Measurements from ENCODE around the gene EPHA7.

Gene EPHA7

GRCh38 chr6:93304505-93304904, 114.9 kb downstream of the EPHA7 start:
- Mint-ChIP-seq H3K36me3 (ENCODE audit: insufficient read depth) (no peaks in the 10 kb centered on the region), H3K4me3 (no peak overlapping the region), H3K27ac (ENCODE audit: low read depth) (no peak overlapping the region), H3K27me3 (no peaks in the 10 kb centered on the region), H3K4me1 (no peaks in the 10 kb centered on the region), H3K9me3 (peaks cover 28% of the 10 kb centered on the region)
- DNase-seq (ENCODE audit: low spot score in 2 of 2) (no peak), ATAC-seq (replicated peaks; ENCODE audit: extremely low read depth, poor library complexity, severe bottlenecking) (no peak)

- ATAC-seq (replicated peaks; ENCODE audit: extremely low read depth, poor library complexity, severe bottlenecking) = no peak
- Mint-ChIP-seq H3K36me3 (ENCODE audit: insufficient read depth) (no peaks in the 10 kb centered on the region), H3K9me3 (peaks cover 23% of the 10 kb centered on the region), H3K4me3 (no peak overlapping the region), H3K27ac (ENCODE audit: low read depth) (no peak overlapping the region), H3K4me1 (no peaks in the 10 kb centered on the region), H3K27me3 (no peaks in the 10 kb centered on the region)
- DNase-seq (ENCODE audit: low spot score in 2 of 2) = no peak
These were observed 118.7 kb downstream of the EPHA7 start for GRCh38 chr6:93300661-93301060.

DNA sequence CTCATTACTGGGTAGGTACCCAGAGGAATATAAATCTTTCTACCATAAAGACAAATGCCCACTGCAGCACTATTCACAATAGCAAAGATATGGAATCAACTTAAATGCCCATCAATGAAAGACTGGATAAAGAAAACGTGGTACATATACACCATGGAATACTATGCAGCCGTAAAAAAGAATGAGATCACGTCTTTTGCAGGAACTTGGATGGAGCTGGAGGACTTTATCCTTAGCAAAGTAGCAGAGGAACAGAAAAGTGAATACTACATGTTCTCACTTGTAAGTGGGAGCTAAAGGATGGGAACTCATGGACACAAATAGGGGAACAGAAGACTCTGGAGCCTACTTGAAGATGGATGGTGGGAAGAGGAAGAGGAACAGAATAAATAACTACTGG, 119.7 kb downstream of the EPHA7 start:
- DNase-seq (ENCODE audit: low spot score in 2 of 2) = no peak
- no peak overlapping the region for H3K4me3 Mint-ChIP-seq

GRCh38 chr6:93295631-93296030, 123.7 kb downstream of the EPHA7 start:
- Mint-ChIP-seq H3K4me3 (no peak overlapping the region), H3K27ac (ENCODE audit: low read depth) (no peak overlapping the region), H3K4me1 (no peaks in the 10 kb centered on the region), H3K36me3 (ENCODE audit: insufficient read depth) (no peaks in the 10 kb centered on the region), H3K27me3 (no peaks in the 10 kb centered on the region), H3K9me3 (peaks cover 6% of the 10 kb centered on the region)
- DNase-seq (ENCODE audit: low spot score in 2 of 2) (no peak), ATAC-seq (replicated peaks; ENCODE audit: extremely low read depth, poor library complexity, severe bottlenecking) (no peak)

More for the DNA sequence above, 119.7 kb downstream of the EPHA7 start:
- Mint-ChIP-seq H3K9me3 (peaks cover 17% of the 10 kb centered on the region), H3K27ac (ENCODE audit: low read depth) (no peak overlapping the region), H3K27me3 (no peaks in the 10 kb centered on the region), H3K36me3 (ENCODE audit: insufficient read depth) (no peaks in the 10 kb centered on the region), H3K4me1 (no peaks in the 10 kb centered on the region)
- ATAC-seq (replicated peaks; ENCODE audit: extremely low read depth, poor library complexity, severe bottlenecking) = no peak

DNA sequence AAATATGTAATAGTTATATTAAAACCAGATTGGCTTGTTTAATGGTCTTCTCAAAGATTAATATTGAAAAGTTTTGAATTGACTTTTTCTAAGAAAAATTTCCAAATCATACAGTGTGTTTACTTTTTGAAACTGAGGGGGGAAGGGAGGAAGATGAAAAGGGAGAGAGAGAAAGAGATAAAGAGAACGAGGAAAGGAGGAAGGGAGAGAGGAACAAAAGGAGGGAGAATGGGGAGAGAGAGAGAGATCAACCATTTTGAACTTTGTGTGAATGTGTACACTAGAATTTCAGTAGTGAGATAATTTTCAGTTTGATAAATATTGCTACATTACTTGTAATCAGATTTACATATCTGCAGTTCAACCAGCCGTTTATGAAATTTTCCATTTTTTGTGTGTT, 124.5 kb downstream of the EPHA7 start:
- Mint-ChIP-seq H3K4me1 (no peaks in the 10 kb centered on the region), H3K9me3 (peaks cover 4% of the 10 kb centered on the region), H3K4me3 (no peak overlapping the region), H3K36me3 (ENCODE audit: insufficient read depth) (no peaks in the 10 kb centered on the region), H3K27ac (ENCODE audit: low read depth) (no peak overlapping the region), H3K27me3 (no peaks in the 10 kb centered on the region)
- DNase-seq (ENCODE audit: low spot score in 2 of 2) (no peak), ATAC-seq (replicated peaks; ENCODE audit: extremely low read depth, poor library complexity, severe bottlenecking) (no peak)

- no peak overlapping the region for H3K27ac Mint-ChIP-seq (ENCODE audit: low read depth)
- no peaks in the 10 kb centered on the region for H3K36me3 Mint-ChIP-seq (ENCODE audit: insufficient read depth)
- H3K4me1 Mint-ChIP-seq = no peaks in the 10 kb centered on the region
- DNase-seq (ENCODE audit: low spot score in 2 of 2) = no peak
- H3K27me3 Mint-ChIP-seq = no peaks in the 10 kb centered on the region
- no peak overlapping the region for H3K4me3 Mint-ChIP-seq
- ATAC-seq (replicated peaks; ENCODE audit: extremely low read depth, poor library complexity, severe bottlenecking) = no peak
- no peaks in the 10 kb centered on the region for H3K9me3 Mint-ChIP-seq
These were observed 125.5 kb downstream of the EPHA7 start for GRCh38 chr6:93293872-93294271.

DNA sequence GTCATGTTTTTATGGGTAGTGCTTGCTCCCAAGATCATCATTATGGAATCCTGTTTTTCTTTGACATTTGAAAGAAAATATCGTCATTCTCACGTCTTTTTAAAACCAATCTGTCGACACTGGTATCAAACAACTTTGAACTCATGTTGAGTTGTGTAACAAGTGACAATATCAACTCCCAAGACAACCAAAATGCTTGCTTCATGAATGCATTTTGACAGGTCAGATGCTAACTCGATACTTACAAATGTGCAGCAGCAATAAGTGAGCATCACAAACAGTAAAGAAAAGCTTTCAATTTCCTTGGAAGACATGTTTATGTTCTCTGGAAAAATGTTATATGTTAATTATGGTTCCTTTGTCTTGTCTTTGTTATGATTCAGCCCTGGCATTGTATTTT, 125.9 kb downstream of the EPHA7 start:
- Mint-ChIP-seq H3K4me1 (no peaks in the 10 kb centered on the region), H3K27ac (ENCODE audit: low read depth) (no peak overlapping the region), H3K4me3 (no peak overlapping the region), H3K9me3 (no peaks in the 10 kb centered on the region), H3K36me3 (ENCODE audit: insufficient read depth) (no peaks in the 10 kb centered on the region), H3K27me3 (no peaks in the 10 kb centered on the region)
- DNase-seq (ENCODE audit: low spot score in 2 of 2) = no peak
- no peak for ATAC-seq (replicated peaks; ENCODE audit: extremely low read depth, poor library complexity, severe bottlenecking)

GRCh38 chr6:93282521-93283031, 136.8 kb downstream of the EPHA7 start:
- Mint-ChIP-seq H3K27ac (ENCODE audit: low read depth) (no peak overlapping the region), H3K9me3 (peaks cover 11% of the 10 kb centered on the region), H3K27me3 (no peaks in the 10 kb centered on the region), H3K4me3 (no peak overlapping the region), H3K4me1 (no peaks in the 10 kb centered on the region), H3K36me3 (ENCODE audit: insufficient read depth) (no peaks in the 10 kb centered on the region)
- no peak for DNase-seq (ENCODE audit: low spot score in 2 of 2)
- ATAC-seq (replicated peaks; ENCODE audit: extremely low read depth, poor library complexity, severe bottlenecking) = no peak

GRCh38 chr6:93278241-93278640, 141.1 kb downstream of the EPHA7 start:
- Mint-ChIP-seq H3K27ac (ENCODE audit: low read depth) (no peak overlapping the region), H3K27me3 (no peaks in the 10 kb centered on the region), H3K4me1 (no peaks in the 10 kb centered on the region), H3K4me3 (no peak overlapping the region), H3K36me3 (ENCODE audit: insufficient read depth) (no peaks in the 10 kb centered on the region), H3K9me3 (no peaks in the 10 kb centered on the region)
- ATAC-seq (replicated peaks; ENCODE audit: extremely low read depth, poor library complexity, severe bottlenecking) (no peak), DNase-seq (ENCODE audit: low spot score in 2 of 2) (no peak)

GRCh38 chr6:93272896-93273295, 146.5 kb downstream of the EPHA7 start:
- DNase-seq (ENCODE audit: low spot score in 2 of 2) (no peak), ATAC-seq (replicated peaks; ENCODE audit: extremely low read depth, poor library complexity, severe bottlenecking) (no peak)
- H3K4me3 Mint-ChIP-seq = no peak overlapping the region

GRCh38 chr6:93272211-93272610, 147.1 kb downstream of the EPHA7 start:
- Mint-ChIP-seq H3K27me3 (no peaks in the 10 kb centered on the region), H3K4me1 (no peaks in the 10 kb centered on the region), H3K4me3 (no peak overlapping the region), H3K27ac (ENCODE audit: low read depth) (no peak overlapping the region), H3K9me3 (no peaks in the 10 kb centered on the region), H3K36me3 (ENCODE audit: insufficient read depth) (no peaks in the 10 kb centered on the region)
- no peak for DNase-seq (ENCODE audit: low spot score in 2 of 2)
- no peak for ATAC-seq (replicated peaks; ENCODE audit: extremely low read depth, poor library complexity, severe bottlenecking)

More at GRCh38 chr6:93272896-93273295, 146.5 kb downstream of the EPHA7 start:
- Mint-ChIP-seq H3K9me3 (no peaks in the 10 kb centered on the region), H3K4me1 (no peaks in the 10 kb centered on the region), H3K27me3 (no peaks in the 10 kb centered on the region), H3K27ac (ENCODE audit: low read depth) (no peak overlapping the region), H3K36me3 (ENCODE audit: insufficient read depth) (no peaks in the 10 kb centered on the region)

- Mint-ChIP-seq H3K4me3 (no peak overlapping the region), H3K9me3 (no peaks in the 10 kb centered on the region), H3K27ac (ENCODE audit: low read depth) (no peak overlapping the region), H3K27me3 (no peaks in the 10 kb centered on the region), H3K4me1 (no peaks in the 10 kb centered on the region), H3K36me3 (ENCODE audit: insufficient read depth) (no peaks in the 10 kb centered on the region)
- DNase-seq (ENCODE audit: low spot score in 2 of 2) (no peak), ATAC-seq (replicated peaks; ENCODE audit: extremely low read depth, poor library complexity, severe bottlenecking) (no peak)
These were observed 153.1 kb downstream of the EPHA7 start for GRCh38 chr6:93266116-93266817.

DNA sequence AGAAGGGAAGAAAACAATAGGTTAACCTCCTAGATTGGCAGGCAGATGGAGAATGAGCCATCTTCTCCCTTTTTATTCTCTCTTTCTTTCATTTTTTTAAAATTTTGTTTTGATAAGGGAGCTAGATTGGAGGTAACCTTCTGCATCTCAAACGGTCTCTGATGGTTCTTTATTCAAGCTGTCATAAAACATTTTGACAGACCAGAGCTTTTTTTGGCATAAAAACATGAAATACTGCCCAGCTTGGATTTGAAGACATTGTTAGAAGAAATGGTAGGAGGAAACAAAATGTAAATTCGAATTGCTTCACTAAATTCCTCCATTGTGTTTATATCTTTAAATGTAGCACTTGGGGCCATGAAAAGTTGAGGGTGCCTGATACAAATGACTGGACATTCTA, 158.5 kb downstream of the EPHA7 start:
- no peaks in the 10 kb centered on the region for H3K36me3 Mint-ChIP-seq (ENCODE audit: insufficient read depth)
- DNase-seq (ENCODE audit: low spot score in 2 of 2) (no peak), ATAC-seq (replicated peaks; ENCODE audit: extremely low read depth, poor library complexity, severe bottlenecking) (no peak)
- H3K4me1 Mint-ChIP-seq = no peaks in the 10 kb centered on the region
- peaks cover 6% of the 10 kb centered on the region for H3K9me3 Mint-ChIP-seq
- no peaks in the 10 kb centered on the region for H3K27me3 Mint-ChIP-seq
- no peak overlapping the region for H3K27ac Mint-ChIP-seq (ENCODE audit: low read depth)
- H3K4me3 Mint-ChIP-seq = no peak overlapping the region
